GM19240 (cell line): Measurements from ENCODE around the gene ADGRG6.

ENCODE experiments used
- DNase-seq: peaks from one replicate; pipeline ENCODE4 v3.0.0; 2011; ENCODE audit warnings: low spot score; ENCODE audit not compliant: insufficient read length

Gene ADGRG6

GRCh38 chr6:142481466-142481865, 179.7 kb downstream of the ADGRG6 start:
- no peak for DNase-seq

- no peak for DNase-seq
Observed at GRCh38 chr6:142482249-142482648, 180.4 kb downstream of the ADGRG6 start.

- no peak for DNase-seq
Observed at GRCh38 chr6:142482974-142483373, 181.2 kb downstream of the ADGRG6 start.

DNA sequence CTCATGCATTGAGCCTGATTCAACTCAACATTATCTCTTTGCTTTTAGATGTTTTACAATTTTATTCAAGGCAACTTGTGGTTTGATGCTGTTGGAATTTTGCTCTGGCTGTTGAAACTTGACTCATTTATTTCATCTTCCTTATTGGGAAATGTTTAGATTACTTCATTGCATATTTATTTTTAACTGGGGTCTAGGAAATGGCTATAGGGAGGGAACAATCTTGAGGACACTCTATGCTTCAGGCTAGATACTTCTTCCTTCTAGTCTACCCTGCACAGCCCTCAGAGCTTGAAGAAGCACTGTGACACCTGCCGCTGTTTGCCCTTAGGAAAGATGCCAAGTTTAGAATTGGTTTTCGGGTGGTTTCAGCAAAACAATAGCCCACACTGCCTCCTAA, 183.4 kb downstream of the ADGRG6 start:
- DNase-seq: no peak

- no peak for DNase-seq
Observed at GRCh38 chr6:142489722-142490610, 188.2 kb downstream of the ADGRG6 start.
